Prostate gland (tissue), 2 donors: ENCODE data around the gene ARHGAP35. TPM values are rescaled to one million over a fixed set of nuclear protein-coding genes. Genes with fewer than 3 reads are reported as not detected.

Source experiments
- DNase-seq: peaks from one replicate; pipeline ENCODE4 v3.0.0-alpha.2; 2019; ENCODE audit warnings: low spot score
- H3K27ac ChIP-seq, 2 donors: fragments of 200-600 bp; sonication (generic); 2 replicates each; pipeline ENCODE4 v1.5.1; 2017 to 2019
- H3K27me3 ChIP-seq: fragments of 200-600 bp; sonication (generic); replicated peaks from 2 replicates; pipeline ENCODE4 v1.5.1; 2019; ENCODE audit not compliant: insufficient read depth
- H3K36me3 ChIP-seq, 2 donors: fragments of 200-600 bp; sonication (generic); 1 replicate in 1 of 2; 2 replicates in 1 of 2; pipeline versions ENCODE4 v1.5.1 to v1.8.1; 2017 to 2019
- H3K4me1 ChIP-seq: fragments of 200-600 bp; sonication (generic); replicated peaks from 2 replicates; pipeline ENCODE4 v1.5.1; 2019
- H3K4me3 ChIP-seq, 2 donors: fragments of 200-600 bp; sonication (generic); 2 replicates each; pipeline ENCODE4 v1.5.1; 2017 to 2019
- H3K9me3 ChIP-seq: fragments of 200-600 bp; sonication (generic); 2 replicates; pipeline ENCODE4 v1.5.1; 2017
- CTCF ChIP-seq, 4 experiments: fragments of 200-600 bp in 2 of 4; fragments of 450-650 bp in 2 of 4; sonication (generic) in 2 of 4; IDR thresholded peaks; 1 replicate in 3 of 4; 2 replicates in 1 of 4; pipeline ENCODE4 v1.5.1; 2016 to 2019; ENCODE audit warnings: antibody characterized with exemption in 4 of 4, mild to moderate bottlenecking in 2 of 4, moderate library complexity in 2 of 4
- POLR2A ChIP-seq: fragments of 450-650 bp; IDR thresholded peaks from one replicate; pipeline ENCODE4 v1.6.1; 2016; ENCODE audit warnings: antibody characterized with exemption, mild to moderate bottlenecking
- POLR2AphosphoS5 ChIP-seq: sonication (generic); formaldehyde crosslinking; IDR thresholded peaks from one replicate; pipeline ENCODE4 v1.6.1; 2017; ENCODE audit warnings: antibody characterized with exemption
- WGBS: methylation state at CpG from one replicate; pipeline ENCODE4 v1.1.5; 2018; 5-methylcytosine and 5-hydroxymethylcytosine counted together
- intact Hi-C: fragments of 100-400 bp; cut with DNase I; formaldehyde crosslinking; loops from one replicate; pipeline ENCODE4 v1.14.2; 2022
- total RNA-seq, 2 donors: library from RNA; depleted of rRNA; stranded (reverse); fragments of >200 nt; gene quantifications; one replicate each; pipeline ENCODE4 v1.1.0, GENCODE V29; 2016

The ARHGAP35 gene
- total RNA-seq, 2 donors from 2014 or later, result 56.3 to 75.0 TPM

DNA sequence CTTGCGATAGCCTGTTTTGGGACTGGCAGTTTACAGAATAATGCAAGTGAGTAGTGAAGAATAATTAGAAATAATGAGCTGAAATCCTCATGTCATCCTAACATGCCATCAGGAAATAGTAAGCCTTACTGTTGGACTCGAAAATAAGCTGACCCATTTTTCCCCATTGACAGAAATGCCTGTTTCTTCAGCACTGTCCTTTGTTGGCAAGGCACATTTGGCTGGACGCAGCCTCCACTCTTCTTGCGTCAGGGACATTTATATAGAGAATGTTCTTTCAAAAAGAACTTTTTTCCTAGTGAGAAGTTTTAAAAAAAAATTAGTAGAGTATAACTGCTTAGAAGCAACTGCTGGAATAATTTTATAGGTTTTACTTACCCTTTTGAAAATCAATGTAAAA, 47.1 kb downstream of the ARHGAP35 start:
- no peak for DNase-seq
- Histone ChIP-seq H3K27me3 (no peaks in the 10 kb centered on the region), H3K9me3 (no peaks in the 10 kb centered on the region), H3K4me1 (peaks cover 7% of the 10 kb centered on the region), H3K27ac (no peak overlapping the region), H3K36me3 (no peaks in the 10 kb centered on the region), H3K4me3 (no peak overlapping the region)
- WGBS, result 53% methylated on average over 4 of the region's 4 CpGs
- TF ChIP-seq CTCF (IDR thresholded peaks at IDR 0.05), result no peak
- TF ChIP-seq POLR2A, result no peak
- TF ChIP-seq POLR2AphosphoS5, result no peak
- intact Hi-C loops, result no loop called here

DNA sequence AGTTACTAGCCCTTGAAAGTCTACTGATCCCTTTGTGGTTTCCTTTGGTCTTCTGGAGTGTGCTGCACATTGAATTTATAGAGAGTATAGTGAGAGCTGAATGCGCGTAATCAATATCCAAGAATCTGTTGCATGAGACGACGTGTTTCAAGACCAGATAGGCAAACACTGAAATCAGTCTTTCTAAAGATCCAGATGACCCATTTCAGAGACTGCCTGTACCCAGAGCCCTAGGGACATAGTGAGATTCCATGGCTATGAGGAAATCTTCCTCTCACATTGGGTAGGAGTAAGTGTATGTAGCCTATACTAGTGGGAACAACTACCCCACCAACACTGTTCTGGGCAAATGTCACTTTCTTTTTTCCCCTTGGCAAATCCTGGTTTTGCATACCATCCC, 48.6 kb downstream of the ARHGAP35 start:
- Histone ChIP-seq H3K9me3 (no peaks in the 10 kb centered on the region), H3K27me3 (no peaks in the 10 kb centered on the region), H3K4me3 (no peak overlapping the region), H3K4me1 (peaks cover 3% of the 10 kb centered on the region), H3K27ac (no peak overlapping the region), H3K36me3 (no peaks in the 10 kb centered on the region)
- TF ChIP-seq POLR2A (no peak), POLR2AphosphoS5 (no peak), CTCF (IDR thresholded peaks at IDR 0.05) (no peak)
- intact Hi-C loops, result no loop called here
- no peak for DNase-seq
- 94% methylated on average over 4 of the region's 4 CpGs for WGBS

Other genes starting within 250 kb of the ARHGAP35 start
- 1 to 10 TPM in 1 of 2 donors, not detected in 1; 2.2 TPM for gene PTGIR, start 235.9 kb upstream of the ARHGAP35 start, total RNA-seq
- gene GNG8, start 224.8 kb upstream of the ARHGAP35 start, total RNA-seq, result not detected
- 10 to 100 TPM in 1 of 2 donors, 1 to 10 TPM in 1; 8.6 to 28.1 TPM for gene DACT3, start 199.8 kb upstream of the ARHGAP35 start, total RNA-seq
- 10 to 100 TPM; 38.9 to 41.8 TPM for gene PRKD2, start 143.9 kb upstream of the ARHGAP35 start, total RNA-seq
- 10 to 100 TPM; 15.2 to 32.0 TPM for gene FKRP, start 114.9 kb upstream of the ARHGAP35 start, total RNA-seq
- gene STRN4, start 114.5 kb upstream of the ARHGAP35 start, total RNA-seq, result 100 to 1,000 TPM in 1 of 2 donors, 10 to 100 TPM in 1; 80.7 to 221 TPM
- 100 to 1,000 TPM; 122 to 214 TPM for gene SLC1A5, start 72.4 kb upstream of the ARHGAP35 start, total RNA-seq
- 100 to 1,000 TPM; 118 to 141 TPM for gene AP2S1, start 10.2 kb upstream of the ARHGAP35 start, total RNA-seq
- gene NPAS1, start 158.8 kb downstream of the ARHGAP35 start, total RNA-seq, result under 1 TPM; 0.27 to 0.51 TPM
- gene TMEM160, start 187.6 kb downstream of the ARHGAP35 start, total RNA-seq, result 10 to 100 TPM; 23.4 to 55.5 TPM